Sigmoid colon (tissue), 7 donors: ENCODE measurements around the gene PLOD1. TPM values are rescaled to one million over a fixed set of nuclear protein-coding genes. Genes with fewer than 3 reads are reported as not detected.

Source experiments
- DNase-seq: peaks from one replicate; pipeline ENCODE4 v3.0.0-alpha.2; 2019
- H3K27ac ChIP-seq, 4 donors: fragments of 200-600 bp; sonication (generic); one replicate each; pipeline ENCODE4 v1.5.1; 2016 to 2019; ENCODE audit warnings: mild to moderate bottlenecking in 1 of 4
- H3K27me3 ChIP-seq, 3 donors: fragments of 200-600 bp; sonication (generic); one replicate each; pipeline ENCODE4 v1.5.1; 2019; ENCODE audit warnings: mild to moderate bottlenecking in 1 of 3
- H3K36me3 ChIP-seq, 4 donors: fragments of 200-600 bp; sonication (generic); one replicate each; pipeline ENCODE4 v1.5.1; 2016 to 2019
- H3K4me1 ChIP-seq, 4 donors: fragments of 200-600 bp; sonication (generic); one replicate each; pipeline ENCODE4 v1.5.1; 2017 to 2019
- H3K4me3 ChIP-seq, 4 donors: fragments of 200-600 bp; sonication (generic); one replicate each; pipeline ENCODE4 v1.5.1; 2017 to 2019; ENCODE audit warnings: mild to moderate bottlenecking in 2 of 4, moderate library complexity in 1 of 4
- H3K9me3 ChIP-seq, 4 donors: fragments of 200-600 bp in 3 of 4; sonication (generic) in 3 of 4; one replicate each; pipeline versions ENCODE4 v1.5.1 to v1.6.1; 2013 to 2019
- EP300 ChIP-seq, 4 donors: sonication (generic); formaldehyde crosslinking; IDR thresholded peaks; one replicate each; pipeline ENCODE4 v1.6.1; 2017; ENCODE audit warnings: antibody characterized with exemption in 4 of 4
- POLR2A ChIP-seq, 2 donors: fragments of 450-650 bp; IDR thresholded peaks; one replicate each; pipeline ENCODE4 v1.6.1; 2016; ENCODE audit warnings: antibody characterized with exemption in 2 of 2, mild to moderate bottlenecking in 2 of 2, moderate library complexity in 2 of 2
- POLR2AphosphoS5 ChIP-seq, 4 donors: sonication (generic); formaldehyde crosslinking; IDR thresholded peaks; one replicate each; pipeline ENCODE4 v1.6.1; 2017; ENCODE audit warnings: antibody characterized with exemption in 4 of 4
- WGBS, 2 donors: extraction: QIAGEN DNeasy Blood & Tissue Kit; methylation state at CpG; one replicate each; pipeline ENCODE4 v1.1.7; 2013; 5-methylcytosine and 5-hydroxymethylcytosine counted together
- intact Hi-C: fragments of 100-400 bp; cut with DNase I; formaldehyde crosslinking; loops from one replicate; pipeline ENCODE4 v1.15.1; 2023
- polyA plus RNA-seq, 3 donors: library from polyadenylated mRNA; stranded (reverse); fragments of 200-250 nt; gene quantifications; one replicate each; pipeline ENCODE4 v1.2.3, GENCODE V29; 2013
- total RNA-seq, 4 donors: library from RNA; depleted of rRNA; stranded (reverse); fragments of >200 nt; gene quantifications; one replicate each; pipeline ENCODE4 v1.1.0, GENCODE V29; 2016
- TF ChIP-seq, protein P1 (sequence below), 4 experiments: fragments of 450-650 bp in 3 of 4; fragments of 200-600 bp in 1 of 4; IDR thresholded peaks; one replicate each; pipeline ENCODE4 v1.5.1; 2016 to 2019; ENCODE audit warnings: antibody characterized with exemption in 4 of 4, mild to moderate bottlenecking in 3 of 4, moderate library complexity in 2 of 4
- donor health status: healthy with polysubstance abuse.
- donor health status: Bipolar disorder and iron deficiency.
- donor health status: healthy.

Gene PLOD1
- total and polyA plus RNA-seq, 7 donors = 5.4 to 76.2 (median 41.1) TPM

DNA sequence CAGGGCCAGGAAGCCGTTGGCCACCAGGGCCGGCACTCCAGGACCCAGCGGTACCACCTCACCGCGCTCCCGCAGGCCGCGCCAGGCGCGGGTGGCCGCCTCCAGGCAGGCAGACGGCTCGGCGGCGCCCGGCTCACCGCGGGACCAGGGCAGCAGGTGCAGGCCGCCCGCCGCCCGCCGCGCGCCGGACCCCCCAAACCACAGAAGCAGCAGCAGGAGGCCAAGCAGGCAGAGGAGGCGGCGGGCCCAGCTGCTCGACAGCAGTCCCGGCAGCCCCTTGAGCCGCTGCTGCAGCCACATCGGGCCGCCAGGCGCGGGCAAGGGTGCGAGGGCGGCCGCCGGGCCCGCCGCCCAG, 8.6 kb upstream of the PLOD1 start:
- Histone ChIP-seq H3K27me3 (no peaks in the 10 kb centered on the region), H3K4me1 (peaks cover 0 to 64% (median 51%) of the 10 kb centered on the region in 4 donors), H3K36me3 (peaks cover 6 to 28% (median 19%) of the 10 kb centered on the region in 4 donors), H3K9me3 (no peaks in the 10 kb centered on the region), H3K27ac (peak overlapping the region in 3 of 4 donors; percentile 61 to 83 (median 77)), H3K4me3 (peak overlapping the region; percentile 45 to 90 (median 68))
- WGBS, 2 donors = 0 to 1% methylated on average over 41 of the region's 41 CpGs
- intact Hi-C loops = no loop called here
- DNase-seq = no peak
- TF ChIP-seq, protein P1, sequence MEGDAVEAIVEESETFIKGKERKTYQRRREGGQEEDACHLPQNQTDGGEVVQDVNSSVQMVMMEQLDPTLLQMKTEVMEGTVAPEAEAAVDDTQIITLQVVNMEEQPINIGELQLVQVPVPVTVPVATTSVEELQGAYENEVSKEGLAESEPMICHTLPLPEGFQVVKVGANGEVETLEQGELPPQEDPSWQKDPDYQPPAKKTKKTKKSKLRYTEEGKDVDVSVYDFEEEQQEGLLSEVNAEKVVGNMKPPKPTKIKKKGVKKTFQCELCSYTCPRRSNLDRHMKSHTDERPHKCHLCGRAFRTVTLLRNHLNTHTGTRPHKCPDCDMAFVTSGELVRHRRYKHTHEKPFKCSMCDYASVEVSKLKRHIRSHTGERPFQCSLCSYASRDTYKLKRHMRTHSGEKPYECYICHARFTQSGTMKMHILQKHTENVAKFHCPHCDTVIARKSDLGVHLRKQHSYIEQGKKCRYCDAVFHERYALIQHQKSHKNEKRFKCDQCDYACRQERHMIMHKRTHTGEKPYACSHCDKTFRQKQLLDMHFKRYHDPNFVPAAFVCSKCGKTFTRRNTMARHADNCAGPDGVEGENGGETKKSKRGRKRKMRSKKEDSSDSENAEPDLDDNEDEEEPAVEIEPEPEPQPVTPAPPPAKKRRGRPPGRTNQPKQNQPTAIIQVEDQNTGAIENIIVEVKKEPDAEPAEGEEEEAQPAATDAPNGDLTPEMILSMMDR (IDR thresholded peaks at IDR 0.05) = no peak
- no peak for TF ChIP-seq POLR2AphosphoS5 (IDR thresholded peaks at IDR 0.05)
- no peak for TF ChIP-seq POLR2A (IDR thresholded peaks at IDR 0.05)
- no peak for TF ChIP-seq EP300 (IDR thresholded peaks at IDR 0.05)

DNA sequence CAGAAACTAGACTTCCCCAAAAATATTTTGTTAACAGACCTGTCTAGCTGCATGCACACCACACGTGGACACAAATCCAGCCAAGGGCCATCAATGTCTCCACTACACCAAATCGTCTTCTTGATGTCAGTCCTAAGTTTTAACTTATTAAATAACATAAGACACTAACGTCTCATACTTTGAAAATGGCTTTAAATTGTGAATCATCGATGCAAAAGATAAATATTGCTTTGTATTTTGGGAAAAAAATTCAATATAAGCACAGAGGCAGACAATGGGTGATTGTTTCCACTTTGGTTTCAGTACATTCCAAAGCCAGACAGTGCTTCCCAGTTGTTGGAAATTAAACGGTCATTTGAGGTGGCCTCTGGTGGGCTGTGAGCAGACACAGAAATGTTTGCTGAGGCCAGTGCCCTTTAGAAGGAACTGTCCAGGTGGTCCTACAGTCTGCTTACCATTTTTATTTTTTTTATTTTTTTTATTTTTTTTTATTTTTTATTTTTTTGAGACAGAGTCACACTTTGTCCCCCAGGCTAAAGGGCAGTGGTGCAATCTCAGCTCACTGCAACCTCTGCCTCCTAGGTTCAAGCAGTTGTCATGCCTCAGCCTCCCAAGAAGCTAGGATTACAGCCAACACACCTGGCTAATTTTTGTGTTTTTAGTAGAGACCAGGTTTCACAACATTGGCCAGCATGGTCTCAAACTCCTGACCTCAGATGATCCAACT, 6.5 kb upstream of the PLOD1 start:
- intact Hi-C loops = no loop called here
- Histone ChIP-seq H3K27me3 (no peaks in the 10 kb centered on the region), H3K4me3 (no peak overlapping the region), H3K9me3 (no peaks in the 10 kb centered on the region), H3K36me3 (peaks cover 4 to 10% (median 4%) of the 10 kb centered on the region in 4 donors), H3K4me1 (peaks cover 0 to 55% (median 45%) of the 10 kb centered on the region in 4 donors), H3K27ac (no peak overlapping the region)
- TF ChIP-seq EP300 (IDR thresholded peaks at IDR 0.05) = no peak
- no peak for TF ChIP-seq POLR2A (IDR thresholded peaks at IDR 0.05)
- TF ChIP-seq POLR2AphosphoS5 (IDR thresholded peaks at IDR 0.05) = no peak
- TF ChIP-seq, protein P1 (IDR thresholded peaks at IDR 0.05) = no peak
- no peak for DNase-seq
- 26 to 57% methylated on average over 5 of the region's 5 CpGs for WGBS, 2 donors

DNA sequence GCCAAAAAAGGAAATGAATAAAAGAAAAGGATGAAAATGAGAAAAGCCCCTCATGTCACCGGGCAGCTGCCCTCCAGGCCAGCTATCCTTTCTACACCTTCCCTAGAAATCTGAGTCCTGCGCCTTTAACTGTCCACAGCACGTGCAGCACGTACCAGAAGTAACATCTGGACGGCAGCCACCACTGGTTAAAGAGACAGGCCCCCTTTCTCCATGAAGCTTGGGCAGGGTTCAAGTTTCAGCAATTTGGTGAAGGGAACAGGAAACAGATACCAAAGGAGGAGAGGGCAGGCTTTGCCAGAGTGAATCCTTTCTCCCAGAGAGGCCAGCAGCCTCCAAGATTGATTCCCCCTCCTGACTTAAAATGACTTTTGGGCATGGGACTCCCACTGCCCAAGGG, 4.7 kb upstream of the PLOD1 start:
- DNase-seq = peak; percentile 94
- WGBS, 2 donors = 3 to 10% methylated on average over 5 of the region's 5 CpGs
- H3K4me3 ChIP-seq = no peak overlapping the region

DNA sequence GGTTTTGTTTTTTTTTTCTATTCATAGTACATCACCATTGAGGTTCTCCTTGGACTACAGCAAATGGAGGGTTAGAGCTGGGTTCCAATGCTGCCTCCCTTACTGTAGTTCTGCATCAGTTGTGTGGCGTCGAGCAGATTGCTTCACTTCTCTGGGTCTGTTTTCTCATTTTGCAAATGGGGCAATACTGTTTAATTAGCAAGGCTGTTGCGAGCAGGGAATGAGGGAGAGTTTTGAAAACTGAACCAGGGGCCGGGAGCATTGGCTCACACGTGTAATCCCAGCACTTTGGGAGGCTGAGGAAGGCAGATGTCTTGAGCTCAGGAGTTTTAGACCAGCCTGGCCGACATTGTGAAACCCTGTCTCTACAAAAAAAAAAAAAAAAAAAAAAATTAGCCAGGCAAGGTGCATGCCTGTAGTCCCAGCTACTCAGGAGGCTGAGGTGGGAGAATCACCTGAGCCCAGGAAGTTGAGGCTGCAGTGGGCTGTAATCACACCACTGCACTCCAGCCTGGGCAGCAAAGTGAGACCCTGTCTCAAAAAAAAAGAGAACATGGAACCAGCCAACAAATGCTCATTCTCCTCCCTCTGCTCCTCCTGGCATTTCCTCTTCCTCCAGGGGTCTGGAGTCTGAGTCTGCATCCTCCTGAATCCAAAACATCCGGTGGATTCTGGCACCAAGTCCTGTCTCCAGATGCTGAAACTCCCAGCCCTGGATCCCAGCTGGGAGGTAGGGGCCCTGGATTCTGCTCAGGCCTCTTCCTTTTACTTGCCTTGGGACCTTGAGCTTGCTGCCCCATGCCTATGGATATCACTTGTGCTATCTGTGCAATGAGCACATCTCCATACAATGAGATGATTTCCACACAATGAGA, 3.7 kb upstream of the PLOD1 start:
- no peak overlapping the region for H3K4me3 ChIP-seq
- peak overlapping the region; percentile 53 to 76 (median 66) for H3K27ac ChIP-seq
- no peak for TF ChIP-seq POLR2AphosphoS5 (IDR thresholded peaks at IDR 0.05)
- TF ChIP-seq EP300 (IDR thresholded peaks at IDR 0.05) = no peak
- TF ChIP-seq, protein P1 (IDR thresholded peaks at IDR 0.05) = no peak
- TF ChIP-seq POLR2A (IDR thresholded peaks at IDR 0.05) = no peak
- no peaks in the 10 kb centered on the region for H3K36me3 ChIP-seq
- WGBS, 2 donors = 69 to 71% methylated on average over 7 of the region's 7 CpGs
- no peaks in the 10 kb centered on the region for H3K9me3 ChIP-seq
- intact Hi-C loops = no loop called here
- no peaks in the 10 kb centered on the region for H3K27me3 ChIP-seq
- H3K4me1 ChIP-seq = peaks cover 0 to 48% (median 38%) of the 10 kb centered on the region in 4 donors
- DNase-seq = no peak

More for the DNA sequence above, 4.7 kb upstream of the PLOD1 start:
- Histone ChIP-seq H3K4me1 (peaks cover 0 to 46% (median 35%) of the 10 kb centered on the region in 4 donors), H3K36me3 (no peaks in the 10 kb centered on the region), H3K27ac (peak overlapping the region; percentile 53 to 76 (median 66)), H3K27me3 (no peaks in the 10 kb centered on the region), H3K9me3 (no peaks in the 10 kb centered on the region)
- intact Hi-C loops = no loop called here
- no peak for TF ChIP-seq EP300 (IDR thresholded peaks at IDR 0.05)
- TF ChIP-seq POLR2AphosphoS5 (IDR thresholded peaks at IDR 0.05) = peak in 3 of 4 donors; percentile 35 to 74 (median 45)

DNA sequence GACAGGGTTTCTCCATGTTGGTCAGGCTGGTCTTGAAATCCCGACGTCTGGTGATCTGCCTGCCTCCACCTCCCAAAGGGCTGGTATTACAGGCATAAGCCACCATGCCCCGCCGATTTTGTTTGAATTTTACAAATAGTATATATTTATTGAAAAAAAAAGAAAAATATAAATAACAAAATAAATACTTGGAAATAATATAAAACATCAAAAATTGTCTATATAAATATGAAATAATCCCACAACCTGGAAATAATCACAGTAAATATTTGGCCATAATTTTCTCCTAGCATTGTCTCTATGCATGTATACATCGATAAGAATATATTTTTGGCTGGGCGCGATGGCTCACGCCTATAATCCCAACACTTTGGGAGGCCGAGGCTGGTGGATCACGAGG, 2.7 kb upstream of the PLOD1 start:
- intact Hi-C loops = no loop called here
- WGBS, 2 donors = 91 to 92% methylated on average over 10 of the region's 10 CpGs
- TF ChIP-seq POLR2AphosphoS5 (IDR thresholded peaks at IDR 0.05) = no peak
- TF ChIP-seq POLR2A (IDR thresholded peaks at IDR 0.05) = no peak
- TF ChIP-seq EP300 (IDR thresholded peaks at IDR 0.05) = no peak
- TF ChIP-seq, protein P1 (IDR thresholded peaks at IDR 0.05) = no peak
- no peak for DNase-seq
- no peak overlapping the region for H3K27ac ChIP-seq
- H3K36me3 ChIP-seq = no peaks in the 10 kb centered on the region
- H3K4me1 ChIP-seq = peaks cover 0 to 51% (median 41%) of the 10 kb centered on the region in 4 donors
- H3K4me3 ChIP-seq = no peak overlapping the region
- no peaks in the 10 kb centered on the region for H3K27me3 ChIP-seq
- H3K9me3 ChIP-seq = no peaks in the 10 kb centered on the region
